ENCODE measurements around the gene DLGAP1. TPM values are rescaled to one million over a fixed set of nuclear protein-coding genes. Genes with fewer than 3 reads are reported as not detected.

DLGAP1 gene
- polyA plus RNA-seq, 1 of the 3 experiments (the other 2 are of a cell fraction) = not detected

DNA sequence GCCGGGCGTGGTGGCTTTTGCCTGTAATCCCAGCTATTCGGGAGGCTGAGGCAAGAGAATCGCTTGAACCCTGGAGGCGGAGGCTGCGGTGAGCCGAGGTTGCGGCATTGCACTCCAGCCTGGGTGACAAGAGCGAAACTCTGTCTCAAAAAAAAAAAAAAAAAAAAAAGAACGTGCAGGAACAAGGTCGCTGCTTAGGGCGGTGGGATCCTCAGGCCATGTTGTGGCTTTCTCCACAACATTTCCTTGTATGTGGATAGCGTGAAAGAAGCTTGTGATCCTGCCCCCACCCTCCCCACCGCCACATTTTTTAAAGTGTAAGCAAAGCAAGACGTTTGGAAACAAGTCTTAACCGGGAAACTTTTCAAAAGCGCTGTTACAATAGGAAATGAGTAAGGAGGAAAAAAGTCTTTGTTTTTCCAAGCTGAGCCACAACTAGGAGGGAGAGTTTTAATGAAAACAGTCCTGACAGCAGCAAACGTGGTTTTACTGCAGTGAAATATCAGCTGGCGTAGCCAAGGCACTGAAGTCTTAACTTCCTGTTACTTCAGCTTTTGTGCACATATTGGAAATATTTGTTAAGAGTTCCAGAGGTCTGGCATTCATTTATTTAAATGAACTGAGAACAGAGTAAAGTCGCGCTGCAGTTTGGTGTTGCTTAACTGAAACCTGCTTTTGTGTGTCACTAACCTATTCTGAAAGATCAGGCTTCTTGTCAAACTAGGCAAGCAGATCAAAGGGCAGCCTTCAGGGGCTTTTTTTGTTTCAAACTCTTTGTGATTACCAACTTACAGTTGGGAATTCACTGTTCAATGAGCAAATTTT is 1001.4 kb downstream of the DLGAP1 start (continued):
- TF ChIP-seq RXRA (IDR thresholded peaks at IDR 0.05; ENCODE audit: borderline replicate concordance, low read depth) (0 out of 2 replicates have a peak, but pooled peaks have one; percentile 45), ELF1 (IDR thresholded peaks at IDR 0.05) (no peak; the same call in 1 of the 2 replicates), MXI1 (IDR thresholded peaks at IDR 0.05; ENCODE audit: low read depth, low read length) (peak; percentile 90), SIN3A (IDR thresholded peaks at IDR 0.05; ENCODE audit: borderline replicate concordance, low read depth, low read length) (peak; percentile 98), SMC3 (IDR thresholded peaks at IDR 0.05; ENCODE audit: low read depth, low read length) (no peak), TAF1 (IDR thresholded peaks at IDR 0.05; ENCODE audit: borderline replicate concordance, low read depth, low read length) (no peak), FOSL2 (IDR thresholded peaks at IDR 0.05; ENCODE audit: borderline replicate concordance, low read depth) (peak; percentile 56; the same call in 1 of the 2 replicates)
- TF ChIP-seq, protein P1, sequence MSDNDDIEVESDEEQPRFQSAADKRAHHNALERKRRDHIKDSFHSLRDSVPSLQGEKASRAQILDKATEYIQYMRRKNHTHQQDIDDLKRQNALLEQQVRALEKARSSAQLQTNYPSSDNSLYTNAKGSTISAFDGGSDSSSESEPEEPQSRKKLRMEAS (IDR thresholded peaks at IDR 0.05; ENCODE audit: low read depth) = peak; percentile 98
- TF ChIP-seq, protein P2, sequence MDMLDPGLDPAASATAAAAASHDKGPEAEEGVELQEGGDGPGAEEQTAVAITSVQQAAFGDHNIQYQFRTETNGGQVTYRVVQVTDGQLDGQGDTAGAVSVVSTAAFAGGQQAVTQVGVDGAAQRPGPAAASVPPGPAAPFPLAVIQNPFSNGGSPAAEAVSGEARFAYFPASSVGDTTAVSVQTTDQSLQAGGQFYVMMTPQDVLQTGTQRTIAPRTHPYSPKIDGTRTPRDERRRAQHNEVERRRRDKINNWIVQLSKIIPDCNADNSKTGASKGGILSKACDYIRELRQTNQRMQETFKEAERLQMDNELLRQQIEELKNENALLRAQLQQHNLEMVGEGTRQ (IDR thresholded peaks at IDR 0.05; ENCODE audit: borderline replicate concordance, low read depth, low read length) = no peak

GRCh38 chr18:3452750-3453539 is 1002.2 kb downstream of the DLGAP1 start:
- peaks cover 32% of the 10 kb centered on the region for H3F3A ChIP-seq (replicated peaks; ENCODE audit: insufficient read depth)
- ChIA-PET CTCF (interaction anchor here (0.7 to 6.2 kb wide), 11 partner anchors 8 to 213 kb away, joined by 3 to 66 read pairs (median 5); no protein-coding TSS in a partner anchor), POLR2A (interaction anchor here (0.6 to 1.3 kb wide), 2 partner anchors 142 to 206 kb away, joined by 4 read pairs; no protein-coding TSS in a partner anchor)
- TF ChIP-seq, protein P2 (IDR thresholded peaks at IDR 0.05; ENCODE audit: borderline replicate concordance, low read depth, low read length) = no peak
- no peak for TF ChIP-seq POLR2AphosphoS5 (IDR thresholded peaks at IDR 0.05; ENCODE audit: low read depth, low read length)
- no peak for TF ChIP-seq FOXJ3 (CRISPR knock-in tag; IDR thresholded peaks at IDR 0.05)
- TF ChIP-seq TCF12 (IDR thresholded peaks at IDR 0.05) = no peak
- TF ChIP-seq CHD2 (IDR thresholded peaks at IDR 0.05; ENCODE audit: low read length, partially characterized antibody) = no peak
- TF ChIP-seq FOSL2 (IDR thresholded peaks at IDR 0.05; ENCODE audit: borderline replicate concordance, low read depth) = no peak
- TF ChIP-seq ELF1 (IDR thresholded peaks at IDR 0.05) = no peak
- TF ChIP-seq ZBTB33 (IDR thresholded peaks at IDR 0.05; ENCODE audit: borderline replicate concordance, low read depth) = no peak
- no peak for TF ChIP-seq EP300 (IDR thresholded peaks at IDR 0.05; ENCODE audit: borderline replicate concordance in 1 of 2, low read depth in 1 of 2, low read length in 1 of 2)
- TF ChIP-seq SMC3 (IDR thresholded peaks at IDR 0.05; ENCODE audit: low read depth, low read length) = no peak
- peak overlapping the region; percentile 74 to 93 for H3K4me3 ChIP-seq (ENCODE audit: low read depth in 2 of 2, low read length in 1 of 2)
- 70% methylated on average over 17 of the region's 17 CpGs for WGBS (ENCODE audit: low lambda C conversion rate)
- H3K4me1 ChIP-seq (ENCODE audit: control insufficient read depth in 1 of 2, insufficient read depth in 2 of 2, low read depth in 1 of 2, low read length in 1 of 2) = peaks cover 27 to 31% of the 10 kb centered on the region in 2 experiments; a peak in 3 of 4 replicates
- peaks cover 19% of the 10 kb centered on the region in 2 experiments for H3K36me3 ChIP-seq (replicated peaks in 1 of 2; ENCODE audit: control insufficient read depth in 1 of 2, insufficient read depth in 2 of 2, low read length in 1 of 2)
- H3K79me2 ChIP-seq (ENCODE audit: insufficient read depth) = peaks cover 89% of the 10 kb centered on the region
- no peaks in the 10 kb centered on the region for H3K27me3 ChIP-seq (ENCODE audit: insufficient read depth)
- peak overlapping the region; percentile 99 for H3K9ac ChIP-seq
- H3K9me3 ChIP-seq = no peaks in the 10 kb centered on the region
- peak overlapping the region; percentile 86 for H3K4me2 ChIP-seq
- no peak for DNase-seq
- no peak overlapping the region for H2AFZ ChIP-seq (ENCODE audit: low read depth)
- peaks cover 26% of the 10 kb centered on the region for H4K20me1 ChIP-seq (ENCODE audit: insufficient read depth)
- peak overlapping the region; percentile 96 to 99 for H3K27ac ChIP-seq (ENCODE audit: low read depth in 2 of 2, low read length in 1 of 2)
- no peaks in the 10 kb centered on the region for H3K9me2 ChIP-seq
